Hepatocyte (in vitro differentiated cells): Measurements from ENCODE around the gene PIGL. TPM values are rescaled to one million over a fixed set of nuclear protein-coding genes. Genes with fewer than 3 reads are reported as not detected.
"Not testable (repeated sequence)": the region's sequence is repeated elsewhere in the genome, so short reads cannot be mapped to it uniquely, and the experiment has no call there.

Source experiments
- DNase-seq: peaks from one replicate; pipeline ENCODE4 v3.0.0-alpha.2; 2016; ENCODE audit warnings: low spot score
- H2AFZ ChIP-seq: fragments of 200-600 bp; sonication (generic); 2 replicates; pipeline ENCODE4 v1.6.0; 2016; ENCODE audit warnings: antibody characterized with exemption, mild to moderate bottlenecking
- H3K27ac ChIP-seq: fragments of 200-600 bp; sonication (generic); 2 replicates; pipeline ENCODE4 v1.5.1; 2016; ENCODE audit warnings: mild to moderate bottlenecking
- H3K27me3 ChIP-seq: fragments of 200-600 bp; sonication (generic); 2 replicates; pipeline ENCODE4 v1.6.1; 2016
- H3K36me3 ChIP-seq: fragments of 200-600 bp; sonication (generic); replicated peaks from 2 replicates; pipeline ENCODE4 v1.5.1; 2016; ENCODE audit warnings: low read depth; ENCODE audit not compliant: insufficient read depth
- H3K4me1 ChIP-seq: fragments of 200-600 bp; sonication (generic); 2 replicates; pipeline ENCODE4 v1.5.1; 2016; ENCODE audit warnings: mild to moderate bottlenecking, moderate library complexity; ENCODE audit not compliant: insufficient read depth
- H3K4me2 ChIP-seq: fragments of 200-600 bp; sonication (generic); 2 replicates; pipeline ENCODE4 v1.6.0; 2016
- H3K4me3 ChIP-seq: fragments of 200-600 bp; sonication (generic); 2 replicates; pipeline ENCODE4 v1.5.1; 2016; ENCODE audit warnings: mild to moderate bottlenecking
- H3K79me2 ChIP-seq: fragments of 200-600 bp; sonication (generic); 2 replicates; pipeline ENCODE4 v1.6.0; 2017; ENCODE audit warnings: mild to moderate bottlenecking
- H3K9me2 ChIP-seq: fragments of 200-600 bp; sonication (generic); replicated peaks from 2 replicates; pipeline ENCODE4 v1.6.0; 2017; ENCODE audit warnings: mild to moderate bottlenecking; ENCODE audit not compliant: insufficient read depth
- H3K9me3 ChIP-seq: fragments of 200-600 bp; sonication (generic); 2 replicates; pipeline ENCODE4 v1.5.1; 2016; ENCODE audit warnings: low read depth, mild to moderate bottlenecking
- H4K20me1 ChIP-seq: fragments of 200-600 bp; sonication (generic); 2 replicates; pipeline ENCODE4 v1.6.0; 2016; ENCODE audit warnings: mild to moderate bottlenecking; ENCODE audit not compliant: insufficient read depth, poor library complexity, severe bottlenecking
- CTCF ChIP-seq: fragments of 200-600 bp; sonication (generic); IDR thresholded peaks from 2 replicates; pipeline ENCODE4 v1.5.1; 2016; ENCODE audit warnings: antibody characterized with exemption, mild to moderate bottlenecking; ENCODE audit not compliant: poor library complexity
- EZH2 ChIP-seq: fragments of 200-600 bp; sonication (generic); IDR thresholded peaks from 2 replicates; pipeline ENCODE4 v1.6.1; 2016; ENCODE audit warnings: antibody characterized with exemption, mild to moderate bottlenecking, borderline replicate concordance
- EZH2phosphoT487 ChIP-seq: fragments of 200-600 bp; sonication (generic); IDR thresholded peaks from one replicate; pipeline ENCODE4 v1.6.1; 2018; ENCODE audit warnings: antibody characterized with exemption, mild to moderate bottlenecking, low read depth, moderate library complexity; ENCODE audit not compliant: unreplicated experiment, severe bottlenecking
- WGBS: methylation state at CpG from one replicate; pipeline ENCODE4 v1.1.6; 2016; ENCODE audit warnings: low lambda C conversion rate; ENCODE audit errors: missing lambda C conversion rate; 5-methylcytosine and 5-hydroxymethylcytosine counted together
- polyA plus RNA-seq: library from polyadenylated mRNA; unstranded; fragments of >200 nt; fragmentation: Nextera tagmentation; extraction: Ambion mirVana; gene quantifications from 2 replicates; pipeline ENCODE4 v1.2.1, GENCODE V29; 2016
- total RNA-seq: library from RNA; depleted of rRNA; stranded (reverse); fragments of >200 nt; gene quantifications from 2 replicates; pipeline ENCODE4 v1.2.3, GENCODE V29; 2014

The PIGL gene
- total and polyA plus RNA-seq, 2 experiments from 2014 or later = 21.2 to 35.9 TPM

GRCh38 chr17:16215273-16215964, 1.6 kb upstream of the PIGL start, which contains the start of gene NCOR1:
Gene NCOR1, minus strand, starts transcription at chr17:16215534. Its CDS starts 20,965 bp downstream, at chr17:16194569.
- no peaks in the 10 kb centered on the region for H3K27me3 ChIP-seq
- H2AFZ ChIP-seq = peak within 1 kb of the TSS; percentile 69
- TF ChIP-seq EZH2phosphoT487 = no peak
- TF ChIP-seq CTCF = peak; percentile 41
- peaks cover 33% of the 10 kb centered on the region for H3K4me1 ChIP-seq
- peak within 1 kb of the TSS; percentile 65 for H3K4me3 ChIP-seq
- peak; percentile 98 for DNase-seq
- peaks cover 89% of the 10 kb centered on the region for H3K79me2 ChIP-seq
- WGBS = 2% methylated on average over 64 of the region's 82 CpGs
- no peaks in the 10 kb centered on the region for H3K9me3 ChIP-seq
- no peaks in the 10 kb centered on the region for H3K36me3 ChIP-seq
- peak within 1 kb of the TSS; percentile 92 for H3K4me2 ChIP-seq
- H4K20me1 ChIP-seq = peaks cover 38% of the 10 kb centered on the region
- H3K9me2 ChIP-seq = no peaks in the 10 kb centered on the region
- H3K27ac ChIP-seq = peak within 1 kb of the TSS; percentile 98

GRCh38 chr17:16215965-16216316, 1.1 kb upstream of the PIGL start:
- Histone ChIP-seq H2AFZ (peak overlapping the region; percentile 65), H3K9me3 (no peaks in the 10 kb centered on the region), H3K9me2 (no peaks in the 10 kb centered on the region), H3K27ac (peak overlapping the region; percentile 98), H3K4me3 (peak overlapping the region; percentile 65), H3K36me3 (no peaks in the 10 kb centered on the region), H4K20me1 (peaks cover 33% of the 10 kb centered on the region), H3K27me3 (no peaks in the 10 kb centered on the region), H3K4me1 (peaks cover 33% of the 10 kb centered on the region), H3K79me2 (peaks cover 88% of the 10 kb centered on the region), H3K4me2 (peak overlapping the region; percentile 92)
- no peak for DNase-seq
- TF ChIP-seq EZH2phosphoT487 (no peak), EZH2 (no peak), CTCF (no peak)
- WGBS = 50% methylated on average over 22 of the region's 22 CpGs

- WGBS = 87% methylated on average over 32 of the region's 38 CpGs
- peak overlapping the region; percentile 92 for H3K4me2 ChIP-seq
- H4K20me1 ChIP-seq = peaks cover 29% of the 10 kb centered on the region
- H3K36me3 ChIP-seq, H3K9me3 ChIP-seq, H3K27me3 ChIP-seq, DNase-seq, H3K9me2 ChIP-seq: not testable (repeated sequence)
- H3K79me2 ChIP-seq = peaks cover 88% of the 10 kb centered on the region
- peak overlapping the region; percentile 65 for H3K4me3 ChIP-seq
- H3K4me1 ChIP-seq = peaks cover 32% of the 10 kb centered on the region
- peak overlapping the region; percentile 98 for H3K27ac ChIP-seq
- H2AFZ ChIP-seq = peak overlapping the region; percentile 80
Observed at GRCh38 chr17:16216341-16217001, 539 bp upstream of the PIGL start.

GRCh38 chr17:16222406-16222805, 5.4 kb downstream of the PIGL start:
- Histone ChIP-seq H3K36me3 (no peaks in the 10 kb centered on the region), H3K27ac (no peak overlapping the region), H3K79me2 (peaks cover 78% of the 10 kb centered on the region), H3K4me3 (no peak overlapping the region), H3K4me2 (no peak overlapping the region), H3K27me3 (no peaks in the 10 kb centered on the region), H3K9me3 (no peaks in the 10 kb centered on the region), H4K20me1 (peaks cover 3% of the 10 kb centered on the region), H3K9me2 (no peaks in the 10 kb centered on the region), H3K4me1 (peaks cover 8% of the 10 kb centered on the region), H2AFZ (no peak overlapping the region)
- WGBS = 99% methylated on average over 3 of the region's 3 CpGs
- DNase-seq = no peak
- no peak for TF ChIP-seq CTCF
- TF ChIP-seq EZH2phosphoT487 = no peak
- TF ChIP-seq EZH2 = no peak

GRCh38 chr17:16229912-16230561, 13.0 kb downstream of the PIGL start:
- not testable (repeated sequence) for H3K36me3 ChIP-seq, H3K9me3 ChIP-seq, H3K4me3 ChIP-seq, H3K9me2 ChIP-seq, H3K4me1 ChIP-seq, H3K27ac ChIP-seq, H2AFZ ChIP-seq, H3K27me3 ChIP-seq, H3K4me2 ChIP-seq, DNase-seq, H4K20me1 ChIP-seq
- WGBS = 97% methylated on average over 8 of the region's 8 CpGs
- peaks cover 45% of the 10 kb centered on the region for H3K79me2 ChIP-seq
